HG03521 (cell line): ENCODE results near the gene EBNA1BP2.
A peak's percentile ranks its signal among the peaks of the same experiment; 100 is the strongest.
"Not testable (repeated sequence)": the region's sequence is repeated elsewhere in the genome, so short reads cannot be mapped to it uniquely, and the experiment has no call there.

Source experiments
- ATAC-seq: cut with Tn5 transposase; IDR thresholded peaks from one replicate; pipeline ENCODE4 v1.9.1; 2021; ENCODE audit warnings: mild to moderate bottlenecking, moderate library complexity; ENCODE audit not compliant: unreplicated experiment

The EBNA1BP2 gene

DNA sequence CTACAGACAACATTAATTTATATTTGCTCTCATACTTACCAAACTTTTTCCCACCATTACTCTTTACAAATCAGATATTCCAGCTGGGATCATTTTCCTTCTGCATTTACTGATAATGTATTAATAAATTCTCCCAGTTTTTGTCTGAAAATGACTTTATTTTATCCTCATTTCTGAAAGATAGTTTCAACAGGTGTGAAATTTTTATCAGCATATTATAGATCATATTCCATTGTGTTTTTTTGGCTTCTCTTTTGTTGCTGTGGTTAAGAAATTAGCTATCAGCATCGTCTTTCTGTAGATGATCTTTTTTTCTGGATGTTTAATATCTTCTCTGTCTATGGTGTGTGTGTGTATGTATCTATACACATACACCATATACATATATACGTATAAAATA lies 2.8 kb upstream of the EBNA1BP2 start:
- no peak for ATAC-seq

DNA sequence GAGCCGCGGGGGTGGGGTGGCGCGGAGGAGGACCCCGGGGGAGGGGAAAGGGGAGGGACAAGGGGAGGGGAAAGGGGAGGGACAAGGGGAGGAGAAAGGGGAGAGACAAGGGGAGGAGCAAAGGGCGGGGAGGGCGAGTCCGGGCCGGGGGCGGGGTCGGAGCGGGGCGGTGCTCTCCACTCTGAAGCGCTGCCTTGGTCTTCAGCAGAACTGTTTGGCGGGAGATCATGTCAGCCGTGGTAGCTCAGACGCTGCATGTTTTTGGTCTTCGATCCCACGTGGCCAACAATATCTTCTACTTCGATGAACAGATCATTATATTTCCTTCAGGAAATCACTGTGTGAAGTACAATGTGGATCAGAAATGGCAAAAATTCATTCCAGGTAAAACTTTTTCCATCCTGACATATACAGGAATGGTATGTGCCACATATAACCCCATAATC lies 460 bp upstream of the EBNA1BP2 start:
- peak; percentile 57 for ATAC-seq

DNA sequence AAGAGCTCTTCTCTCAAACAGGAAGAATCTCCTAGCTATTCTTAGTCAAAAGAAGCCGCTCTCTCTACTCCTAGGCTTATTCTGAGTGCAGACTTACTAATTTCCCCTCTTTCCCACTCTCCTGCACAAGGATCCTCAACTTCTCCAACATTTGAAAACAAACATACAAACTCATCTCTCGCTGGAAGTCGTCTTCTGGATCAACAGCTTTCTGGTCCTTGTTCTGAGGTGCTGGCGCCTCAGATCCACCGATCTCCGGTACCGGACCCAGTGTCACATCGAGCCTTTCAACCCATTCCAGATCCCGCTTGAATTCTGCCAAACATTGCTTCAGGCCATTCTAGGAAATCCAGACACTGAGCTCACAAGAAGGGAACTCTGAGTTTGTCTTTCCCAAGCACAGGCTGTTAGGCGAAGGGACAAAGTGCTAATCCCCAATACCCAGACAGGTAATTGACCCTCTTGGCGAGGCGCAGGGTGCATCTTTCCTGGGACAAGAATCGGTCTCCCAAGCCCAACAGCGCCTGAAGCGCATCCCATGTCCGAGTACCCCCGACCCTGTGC lies 696 bp downstream of the EBNA1BP2 start:
- peak; percentile 10 for ATAC-seq

GRCh38 chr1:43165765-43166164 lies 6.3 kb downstream of the EBNA1BP2 start:
- no peak for ATAC-seq

GRCh38 chr1:43165162-43165561 lies 6.9 kb downstream of the EBNA1BP2 start:
- ATAC-seq: no peak

- ATAC-seq: no peak
Observed at GRCh38 chr1:43156026-43156425, 16.1 kb downstream of the EBNA1BP2 start.

GRCh38 chr1:43153443-43153842 lies 18.6 kb downstream of the EBNA1BP2 start:
- no peak for ATAC-seq

DNA sequence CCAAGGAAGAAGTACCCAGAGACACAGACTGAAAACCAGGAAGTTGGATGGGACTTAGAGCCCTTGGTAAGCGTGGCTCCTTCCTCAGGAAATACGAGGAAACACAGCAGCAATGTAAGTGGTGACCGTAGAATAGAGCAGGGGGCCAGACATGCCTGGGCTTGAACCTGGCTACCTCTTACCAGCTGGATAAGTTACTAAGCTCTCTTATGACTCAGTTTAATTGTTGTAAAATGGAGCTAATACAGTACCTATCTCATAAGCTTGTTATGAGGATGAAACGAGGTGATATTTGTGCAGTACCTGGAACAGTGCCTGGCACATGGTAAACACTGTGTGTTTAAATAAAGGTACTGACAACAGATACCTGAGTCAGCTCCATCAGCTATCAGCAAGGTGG lies 19.2 kb downstream of the EBNA1BP2 start:
- ATAC-seq: no peak

DNA sequence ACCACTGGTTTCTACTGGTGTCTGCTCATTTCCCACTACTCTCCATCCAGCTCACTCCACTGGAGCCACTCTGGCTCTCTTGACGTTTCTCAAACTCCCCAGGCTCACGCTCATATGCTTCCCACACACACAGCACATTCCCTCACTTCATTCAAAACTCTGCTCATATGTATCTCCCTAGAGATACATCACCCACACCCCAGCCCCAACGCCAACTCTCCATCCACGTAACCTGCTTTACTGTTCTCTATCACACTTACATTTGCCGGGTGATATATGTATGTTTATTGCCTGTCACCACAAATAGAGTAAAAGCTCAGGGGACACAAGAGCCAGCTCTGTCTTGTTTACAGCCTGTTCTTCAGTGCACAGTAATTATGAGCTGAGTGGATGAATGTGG lies 22.2 kb downstream of the EBNA1BP2 start:
- no peak for ATAC-seq

DNA sequence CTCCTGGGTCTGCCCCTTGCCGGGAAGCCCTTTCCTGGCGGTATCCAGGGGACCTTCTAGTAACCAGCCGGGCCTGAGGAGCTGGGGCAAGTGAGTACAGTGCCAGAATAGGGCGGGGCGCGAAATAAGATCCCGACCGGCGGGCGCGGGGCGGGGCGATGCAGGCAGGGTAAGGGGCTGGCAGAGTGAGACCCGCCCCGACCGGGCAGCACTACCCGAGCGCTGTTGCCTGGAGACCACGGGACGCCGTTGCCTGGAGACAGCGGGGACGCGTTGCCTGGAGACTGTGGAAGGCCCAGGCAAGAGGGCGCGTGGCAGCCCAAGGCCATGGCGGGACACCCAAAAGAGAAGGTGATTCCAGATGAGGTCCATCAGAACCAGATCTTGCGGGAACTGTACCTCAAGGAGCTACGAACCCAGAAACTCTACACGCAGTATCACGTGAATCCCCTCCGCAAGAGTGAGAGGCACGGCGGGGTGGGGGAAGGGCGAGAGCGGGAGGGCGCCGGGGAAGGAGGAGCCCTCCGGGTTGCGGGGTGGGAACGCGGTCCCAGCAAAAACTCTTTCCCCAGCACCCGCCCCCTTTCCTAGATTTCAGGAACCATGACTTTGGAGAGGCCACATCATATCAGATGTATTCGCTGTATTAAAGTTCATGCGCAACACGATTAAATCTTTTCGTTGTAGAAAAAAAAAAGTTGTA lies 24.3 kb downstream of the EBNA1BP2 start:
- ATAC-seq: no peak

GRCh38 chr1:43144237-43144636 lies 27.9 kb downstream of the EBNA1BP2 start:
- ATAC-seq: no peak

GRCh38 chr1:43143441-43143888 lies 28.6 kb downstream of the EBNA1BP2 start:
- no peak for ATAC-seq

GRCh38 chr1:43140583-43140982 lies 31.5 kb downstream of the EBNA1BP2 start:
- no peak for ATAC-seq

DNA sequence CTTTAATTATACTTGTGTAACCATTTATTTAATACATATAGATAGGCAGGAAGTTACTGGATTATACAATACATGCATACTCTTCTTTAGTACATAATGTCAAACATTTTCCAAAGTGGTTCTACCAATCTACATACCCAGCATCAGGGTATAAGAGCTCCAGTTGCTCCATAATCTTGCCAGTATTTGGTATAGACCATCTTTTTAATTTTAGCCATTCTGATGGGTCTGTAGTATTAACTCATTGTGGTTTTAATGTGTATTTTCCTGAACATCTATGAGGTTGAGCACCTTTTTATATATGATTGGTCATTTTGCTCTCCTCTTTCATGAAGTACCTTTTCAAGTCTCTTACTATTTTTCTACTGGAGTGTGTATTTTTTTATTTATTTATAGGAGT lies 32.1 kb downstream of the EBNA1BP2 start:
- ATAC-seq: no peak

DNA sequence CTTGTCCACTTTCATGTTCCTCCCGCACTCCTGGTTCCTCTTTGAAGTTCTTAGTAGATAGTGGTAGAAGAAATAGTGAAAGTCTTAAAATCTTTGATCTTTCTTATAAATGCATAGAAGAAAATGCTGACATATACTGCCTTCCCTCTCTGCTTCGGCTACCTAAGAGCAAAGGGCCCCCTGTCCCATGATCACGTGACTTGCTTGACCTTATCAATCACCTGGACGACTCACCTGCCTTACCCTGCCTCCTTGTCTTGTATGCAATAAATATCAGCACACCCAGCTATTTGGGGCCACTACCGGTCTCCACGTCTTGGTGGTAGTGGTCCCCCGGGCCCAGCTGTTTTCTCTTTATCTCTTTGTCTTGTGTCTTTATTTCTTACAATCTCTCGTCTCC lies 32.8 kb downstream of the EBNA1BP2 start:
- not testable (repeated sequence) for ATAC-seq

- ATAC-seq: no peak
Observed at GRCh38 chr1:43137445-43138052, 34.5 kb downstream of the EBNA1BP2 start.

GRCh38 chr1:43135857-43136781 lies 36.0 kb downstream of the EBNA1BP2 start:
- ATAC-seq: no peak

DNA sequence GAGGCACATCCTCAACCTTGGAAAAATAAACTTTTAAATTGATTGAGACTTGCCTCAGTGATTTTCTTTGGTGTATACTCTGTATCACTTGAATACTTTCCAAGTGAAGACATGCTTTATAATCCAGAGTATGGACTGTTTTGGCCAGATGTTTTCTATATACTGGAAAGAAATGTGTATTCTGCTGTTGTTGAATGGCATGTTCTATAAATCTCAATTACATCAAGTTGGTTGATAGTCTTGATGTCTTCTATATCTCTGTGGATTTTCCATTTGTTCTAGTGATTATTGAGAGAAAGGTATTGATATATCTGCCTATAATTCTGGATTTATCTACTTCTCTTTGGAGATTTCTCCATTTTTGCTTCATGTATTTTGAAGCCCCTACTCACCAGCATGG lies 37.5 kb downstream of the EBNA1BP2 start:
- no peak for ATAC-seq

DNA sequence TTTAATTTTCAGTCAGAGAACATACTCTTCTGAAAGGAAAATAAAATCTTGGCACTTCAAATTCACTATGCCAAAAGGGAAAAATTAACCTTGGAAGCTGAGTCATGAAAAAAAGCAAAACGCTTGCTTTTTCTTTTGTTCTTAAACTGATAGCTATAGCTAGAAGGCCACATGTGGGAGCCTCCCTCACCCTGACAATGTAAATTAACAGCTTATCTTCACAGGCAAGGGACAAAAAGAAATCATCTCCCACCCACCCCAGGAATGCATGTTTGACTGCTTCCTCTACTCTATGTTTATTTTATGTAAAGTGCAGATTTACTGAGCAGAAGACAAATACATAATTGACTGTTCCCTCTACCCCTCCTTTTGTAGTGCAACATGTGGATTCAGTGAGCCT lies 38.0 kb downstream of the EBNA1BP2 start:
- no peak for ATAC-seq

DNA sequence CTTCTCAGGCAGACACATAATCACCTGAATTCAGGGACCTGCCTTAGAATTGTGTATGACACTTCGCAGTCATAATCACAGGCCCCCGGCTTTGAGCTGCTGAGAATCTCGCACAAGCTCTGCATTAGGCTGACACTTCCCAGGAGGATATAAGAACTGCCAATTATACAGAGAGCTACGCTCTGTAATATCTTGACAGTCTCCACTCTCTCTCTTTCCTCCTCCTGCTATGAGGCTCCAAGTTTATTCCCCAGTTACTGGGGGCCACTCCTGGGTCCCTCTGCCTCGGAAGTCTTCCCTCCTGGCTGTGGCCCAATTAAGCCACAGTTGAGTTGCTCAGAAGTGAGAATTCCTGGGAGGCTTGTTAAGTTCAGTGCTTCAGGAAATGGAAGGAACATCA lies 42.7 kb downstream of the EBNA1BP2 start:
- ATAC-seq: no peak

DNA sequence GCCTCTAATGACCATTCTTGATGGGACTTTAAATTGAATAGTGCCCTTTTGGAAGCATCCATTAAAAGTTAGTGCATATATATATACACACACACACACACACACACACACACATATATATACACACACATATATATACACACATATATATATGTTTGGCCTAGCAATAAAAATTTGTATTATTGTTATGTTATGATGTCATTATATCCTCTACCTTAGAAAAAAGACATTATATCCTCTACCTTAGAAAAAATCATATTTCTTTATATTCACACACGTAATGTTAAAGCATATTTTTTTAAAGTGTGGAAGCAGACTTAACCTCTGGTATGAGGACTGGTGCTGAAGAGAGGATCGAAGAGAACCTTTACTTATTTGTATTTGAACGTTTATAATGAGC lies 43.3 kb downstream of the EBNA1BP2 start:
- ATAC-seq: no peak
